OCI-LY3 (cell line): ENCODE measurements around the gene HSD3B2.

ENCODE experiments used
- CTCF ChIP-seq: fragments of 200-600, 300-600 bp; sonication (generic); IDR thresholded peaks from 2 replicates; pipeline ENCODE4 v1.5.1; 2014; ENCODE audit warnings: antibody characterized with exemption, low read length, low read depth
- EZH2phosphoT487 ChIP-seq: fragments of 200-600 bp; shearing (Covaris generic); IDR thresholded peaks from 2 replicates; pipeline ENCODE4 v1.6.1; 2018; ENCODE audit warnings: antibody characterized with exemption, mixed run types, low read depth

GRCh38 chr1:119435052-119435451 lies 20.1 kb downstream of the HSD3B2 start:
- TF ChIP-seq CTCF (no peak), EZH2phosphoT487 (no peak)
